Kidney tubule cell (primary cell): Measurements from ENCODE around the gene HOMER2.

Experiments
- DNase-seq: peaks from one replicate; pipeline ENCODE4 v3.0.0-alpha.2; 2018; ENCODE audit warnings: low spot score

Gene HOMER2

DNA sequence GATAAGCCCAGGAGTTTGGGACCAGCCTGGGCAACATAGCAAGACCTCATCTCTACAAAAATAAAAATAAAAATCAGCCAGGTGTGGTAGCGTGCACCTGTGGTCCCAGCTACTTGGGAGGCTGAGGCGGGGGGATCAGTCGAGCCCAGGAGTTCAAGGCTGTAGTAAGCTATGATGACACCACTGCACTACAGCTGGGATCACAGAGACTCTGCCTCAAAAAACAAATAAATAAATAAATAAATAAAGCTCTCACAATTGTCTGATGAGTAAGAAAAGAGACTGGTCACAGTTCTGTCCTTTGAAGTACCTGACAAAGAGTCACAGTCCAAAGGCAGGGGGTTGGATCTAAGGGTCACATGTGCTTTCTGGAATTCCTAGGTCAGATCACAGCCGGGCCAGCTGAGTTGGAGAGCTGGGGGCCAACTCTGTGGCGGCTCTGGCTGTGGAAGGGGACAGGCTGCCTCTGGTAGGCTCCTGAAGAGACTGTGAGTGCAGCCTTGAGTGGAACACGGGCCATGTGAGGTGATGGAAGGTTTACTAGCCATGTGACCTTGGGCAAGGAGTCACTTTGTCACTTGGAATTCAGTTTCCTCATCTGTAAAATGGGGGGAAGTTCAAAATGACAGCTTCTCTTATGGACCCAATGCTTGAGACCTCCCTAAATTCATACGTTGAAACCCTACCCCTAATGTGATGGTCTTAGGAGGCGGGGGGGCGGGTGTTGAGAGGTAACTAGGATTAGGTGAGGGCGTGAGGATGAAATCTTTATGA lies 95.9 kb downstream of the HOMER2 start:
- peak; percentile 43 for DNase-seq

DNA sequence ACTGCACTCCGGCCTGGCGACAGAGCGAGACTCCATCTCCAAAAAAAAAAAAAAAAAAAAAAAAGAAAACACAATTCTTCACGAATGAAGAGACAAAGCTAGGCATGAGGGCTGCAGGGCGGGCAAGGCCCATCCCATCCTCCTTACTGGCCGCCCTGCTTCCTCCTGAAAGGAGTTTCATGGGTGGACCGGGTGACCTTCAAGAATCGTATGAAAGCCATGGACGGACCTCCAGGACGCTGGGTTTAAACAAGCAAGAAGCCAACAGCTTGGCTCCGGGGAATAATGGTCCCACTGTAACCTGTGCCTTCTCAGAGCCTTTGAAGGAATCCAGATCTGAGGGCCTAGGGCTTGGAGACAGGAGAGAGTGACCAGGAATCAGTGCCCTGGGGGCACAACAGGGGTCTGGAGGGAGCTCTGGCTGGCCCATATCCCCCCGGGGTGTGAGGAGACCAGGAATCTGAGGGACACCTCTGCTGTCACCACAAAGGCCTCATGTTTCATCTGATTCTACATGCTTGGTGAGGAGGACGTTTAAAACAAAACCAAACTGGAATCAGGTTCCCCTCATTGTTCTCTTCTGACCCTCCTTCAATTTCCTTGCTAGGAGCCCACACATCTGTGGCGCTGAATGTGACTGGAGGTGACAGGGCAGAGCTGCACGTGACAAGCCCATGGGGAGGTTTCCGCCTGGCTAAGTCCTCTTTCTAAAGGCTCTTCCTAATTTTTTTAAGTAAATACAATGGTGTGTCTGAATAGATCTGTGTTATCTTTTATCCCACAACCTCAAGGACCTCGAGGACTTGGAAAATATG lies 97.0 kb downstream of the HOMER2 start:
- no peak for DNase-seq

DNA sequence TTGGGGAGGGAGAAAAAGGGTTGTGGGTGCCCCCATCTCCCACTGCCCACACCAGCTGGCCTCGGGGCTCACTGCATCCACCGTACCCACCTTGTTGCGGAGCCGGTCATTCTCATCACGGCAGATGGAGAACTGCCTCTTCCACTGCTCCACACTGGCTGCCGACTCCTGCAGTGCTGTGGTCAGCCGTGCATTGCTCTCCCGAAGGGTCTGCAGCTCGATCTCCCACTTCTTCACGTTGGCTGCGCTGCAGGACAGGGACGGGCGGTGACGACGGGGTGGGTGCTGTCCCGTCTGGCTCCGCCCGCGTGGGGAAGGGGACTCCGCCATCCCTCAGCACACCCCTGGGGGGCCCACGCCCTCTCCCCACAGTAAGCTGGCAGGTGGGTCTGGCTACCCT lies 98.0 kb downstream of the HOMER2 start:
- DNase-seq = no peak

DNA sequence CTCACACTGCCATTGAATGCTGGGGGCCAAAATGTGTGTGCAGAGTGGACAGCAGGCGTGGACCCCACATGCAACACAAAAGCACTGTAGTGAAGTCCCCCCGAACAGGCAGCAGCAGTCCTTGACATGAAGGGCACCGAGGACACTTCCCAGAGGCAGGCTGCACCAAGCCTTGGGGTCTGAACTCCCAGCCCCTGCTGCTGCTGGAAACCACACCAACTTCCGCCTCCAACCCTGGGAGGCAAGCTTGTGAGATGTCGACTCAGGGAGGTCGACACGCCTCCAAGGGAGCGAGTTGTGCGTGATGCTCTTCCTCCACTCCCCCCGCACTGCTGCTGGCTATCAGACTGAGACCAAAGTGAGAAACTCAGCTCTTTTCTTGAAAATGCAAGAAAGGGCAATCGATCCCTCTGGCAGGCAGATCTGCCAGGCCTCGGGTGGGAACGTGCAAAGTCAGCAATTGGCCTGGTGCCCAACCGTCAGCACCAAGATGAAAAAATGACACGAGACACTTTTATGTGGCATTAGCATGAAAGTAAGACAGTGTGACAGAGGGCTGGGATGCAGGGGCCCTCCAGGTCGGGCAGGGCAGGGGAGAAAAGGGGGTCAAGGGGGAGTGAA lies 99.5 kb downstream of the HOMER2 start:
- no peak for DNase-seq

DNA sequence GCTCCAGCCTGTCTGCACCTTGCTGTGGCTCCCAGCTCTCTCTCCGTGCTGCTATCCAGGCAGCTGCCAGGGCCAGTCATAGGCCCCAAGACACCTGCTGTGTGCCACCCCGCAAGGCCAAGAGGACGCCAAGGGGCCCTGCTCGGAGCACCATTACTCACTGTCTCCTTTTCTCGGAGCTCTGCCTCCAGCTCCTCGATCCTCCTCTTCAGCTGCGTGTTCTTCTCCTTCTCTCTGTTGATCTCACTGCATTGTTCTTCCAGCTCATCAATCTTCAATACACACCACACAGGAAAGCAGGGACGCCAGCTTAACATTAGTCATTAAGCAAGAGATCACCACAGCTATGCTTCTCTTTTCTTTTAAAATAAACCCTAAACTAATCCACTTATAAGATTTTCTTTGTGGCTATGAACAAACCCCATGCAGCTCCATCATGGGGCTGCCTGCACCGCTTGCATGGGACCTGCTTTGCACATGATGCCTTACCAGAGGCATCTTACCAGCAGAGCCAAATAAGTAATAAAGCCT lies 100.5 kb downstream of the HOMER2 start:
- no peak for DNase-seq

DNA sequence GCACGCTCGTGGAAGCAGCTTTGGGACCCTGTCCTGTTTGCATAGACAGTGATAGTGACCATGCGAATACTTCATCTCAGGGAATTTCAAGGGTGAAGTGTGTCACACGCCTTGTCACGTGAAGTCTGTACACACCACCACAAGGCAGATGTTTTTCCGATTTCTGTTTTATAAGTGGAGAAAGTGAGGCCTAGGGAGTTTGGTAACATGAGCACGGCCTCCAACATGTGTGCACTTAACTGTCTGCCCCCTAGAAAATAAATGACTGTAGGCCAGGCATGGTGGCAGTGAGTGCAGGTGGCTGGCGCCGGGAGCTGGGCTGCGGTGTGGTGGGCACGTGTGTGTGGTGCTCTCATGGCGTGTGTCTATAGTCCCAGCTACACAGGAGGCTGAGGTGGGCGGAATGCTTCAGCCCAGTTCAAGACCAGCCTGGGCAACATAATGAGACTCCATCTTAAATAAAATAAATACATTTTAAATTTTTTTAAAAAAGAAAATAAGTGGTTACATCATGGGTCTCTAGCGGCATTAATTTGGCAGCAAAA lies 101.1 kb downstream of the HOMER2 start:
- no peak for DNase-seq

DNA sequence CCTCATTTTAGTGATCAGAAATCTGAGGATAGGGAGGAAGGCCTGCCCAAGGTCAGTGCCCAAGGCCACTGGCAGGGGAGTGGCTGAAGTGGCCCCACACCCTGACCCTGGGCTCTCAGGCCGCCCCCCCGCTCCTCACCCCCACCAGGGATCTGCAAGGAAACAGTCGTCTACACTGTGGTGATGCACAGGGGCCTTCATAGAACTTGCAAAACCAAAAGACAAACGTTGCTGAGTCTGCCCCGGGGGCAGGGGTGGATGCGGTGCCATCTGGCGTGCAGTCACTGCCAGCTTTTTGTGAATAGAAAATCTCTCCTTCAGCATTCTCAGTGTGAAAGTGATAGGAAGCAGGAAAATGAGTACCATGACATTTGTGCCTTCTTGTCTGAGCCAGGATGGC lies 101.8 kb downstream of the HOMER2 start:
- DNase-seq = no peak

DNA sequence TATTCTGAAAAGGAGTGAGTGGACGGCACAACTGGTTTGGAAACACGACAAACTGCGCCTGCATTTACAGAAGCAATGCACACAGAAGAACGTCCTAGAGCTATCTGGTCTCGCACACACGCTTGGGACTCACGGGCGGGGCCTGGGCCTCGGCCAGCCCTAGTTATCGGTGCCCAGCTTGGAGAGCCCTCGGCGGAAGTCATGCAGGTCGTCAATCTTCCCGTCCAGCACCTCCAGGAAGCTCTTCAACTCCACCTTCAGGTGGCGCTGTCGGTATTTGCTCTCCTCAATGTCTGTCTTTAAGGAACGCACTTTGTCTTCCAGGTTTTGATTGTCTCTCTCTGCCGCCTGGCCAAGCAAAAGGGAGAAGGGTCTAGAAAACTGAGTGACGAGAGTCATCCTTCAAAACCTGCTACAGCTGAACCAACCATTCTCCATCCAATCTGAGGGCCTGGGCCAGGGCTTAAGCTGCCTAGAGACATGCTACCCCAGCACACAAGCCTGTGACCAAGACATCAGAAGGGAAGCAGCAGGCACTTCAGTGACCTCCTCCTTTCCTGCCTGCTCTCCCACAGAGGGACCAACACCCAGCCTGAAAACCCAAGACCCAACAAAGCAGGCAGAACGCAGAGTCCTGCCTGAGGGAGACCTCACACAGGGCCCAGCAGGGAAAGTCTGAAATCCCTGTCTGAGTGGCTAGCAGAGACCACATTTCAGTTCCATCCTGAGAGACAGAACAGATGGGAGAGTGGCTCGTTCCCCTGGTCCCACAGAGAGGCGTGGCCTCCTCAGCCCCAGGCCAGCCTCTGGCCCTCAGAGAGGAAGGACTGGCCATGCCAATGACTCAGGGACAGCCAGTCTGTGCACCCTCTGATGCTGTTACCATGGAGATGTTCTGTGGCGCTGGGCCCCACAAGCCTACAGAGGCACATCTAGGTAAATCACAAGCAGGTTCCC lies 102.7 kb downstream of the HOMER2 start:
- DNase-seq = peak; percentile 86

DNA sequence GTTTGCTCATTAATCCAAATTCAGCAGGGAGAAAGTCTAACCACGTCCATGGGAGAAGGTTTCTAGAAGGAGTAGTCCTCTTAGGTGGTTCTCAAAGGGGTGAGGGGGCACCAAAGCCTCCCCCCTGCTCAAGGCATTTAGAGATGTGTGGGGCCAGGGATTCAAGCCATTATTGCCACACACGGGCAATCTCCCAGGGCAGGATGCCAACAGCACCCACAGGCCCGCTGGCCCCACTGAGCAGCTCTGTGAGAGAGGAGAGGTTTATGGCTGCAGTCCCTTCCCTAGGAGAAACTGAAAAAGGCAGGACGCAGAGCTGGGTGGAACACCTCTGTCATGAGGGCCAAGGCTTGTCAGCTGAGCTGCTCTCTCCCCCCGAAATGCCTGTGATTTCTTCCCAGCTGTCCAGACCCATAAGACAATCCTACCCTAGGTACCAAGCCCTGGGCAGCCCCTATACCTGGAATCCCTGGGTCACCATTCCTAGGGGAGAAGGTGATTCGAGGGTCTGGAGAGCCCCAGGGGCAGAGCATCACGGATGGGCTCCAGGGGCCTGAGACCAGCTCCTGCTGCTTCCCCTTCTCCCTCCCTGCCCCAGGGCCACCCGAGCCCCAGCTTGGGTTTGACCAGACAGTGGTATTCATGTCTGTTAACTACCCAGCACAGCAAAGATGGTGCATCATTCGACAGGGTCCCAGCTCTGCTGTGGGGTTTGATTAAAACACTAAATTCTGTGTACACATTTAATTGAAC lies 104.1 kb downstream of the HOMER2 start:
- DNase-seq = no peak

DNA sequence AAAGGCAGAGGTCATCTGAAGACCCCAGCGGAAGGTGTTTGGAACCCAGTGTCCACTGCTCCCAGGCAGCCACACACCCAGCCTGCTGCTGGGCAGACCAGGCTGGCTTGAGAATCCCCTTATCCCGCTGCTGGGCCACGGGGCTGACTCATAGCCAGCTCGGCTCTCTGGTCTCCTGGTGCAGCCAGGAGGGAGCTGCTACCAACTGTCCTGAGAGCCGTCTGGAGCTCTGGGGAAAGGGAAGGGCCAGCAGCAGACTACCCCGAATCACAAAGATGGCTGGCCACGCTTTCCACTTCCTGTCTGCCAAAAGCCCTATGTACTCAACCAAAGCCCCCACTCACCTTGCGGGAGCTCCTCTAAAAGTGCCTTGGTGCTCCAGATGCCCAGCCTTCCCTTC lies 104.8 kb downstream of the HOMER2 start:
- DNase-seq = peak; percentile 36

DNA sequence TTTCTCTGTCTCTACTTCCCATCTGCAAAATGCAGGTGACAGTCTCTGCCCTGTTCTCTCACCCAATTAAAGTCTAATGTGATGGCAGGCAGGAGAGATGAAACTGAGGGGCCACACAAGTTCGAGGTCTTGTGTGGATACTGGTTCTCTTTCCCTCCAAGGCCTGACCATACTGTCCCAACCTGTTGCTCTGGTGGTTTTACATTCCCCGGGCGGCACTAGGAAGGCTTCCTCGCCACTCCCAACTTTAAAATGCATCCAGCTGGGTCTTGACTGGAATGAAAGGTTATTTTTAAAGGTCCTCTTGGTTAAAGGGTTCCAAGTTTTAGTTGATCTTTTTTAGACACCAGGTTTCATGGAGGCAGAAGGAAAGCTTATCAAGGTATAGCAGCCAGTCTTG lies 105.9 kb downstream of the HOMER2 start:
- no peak for DNase-seq

DNA sequence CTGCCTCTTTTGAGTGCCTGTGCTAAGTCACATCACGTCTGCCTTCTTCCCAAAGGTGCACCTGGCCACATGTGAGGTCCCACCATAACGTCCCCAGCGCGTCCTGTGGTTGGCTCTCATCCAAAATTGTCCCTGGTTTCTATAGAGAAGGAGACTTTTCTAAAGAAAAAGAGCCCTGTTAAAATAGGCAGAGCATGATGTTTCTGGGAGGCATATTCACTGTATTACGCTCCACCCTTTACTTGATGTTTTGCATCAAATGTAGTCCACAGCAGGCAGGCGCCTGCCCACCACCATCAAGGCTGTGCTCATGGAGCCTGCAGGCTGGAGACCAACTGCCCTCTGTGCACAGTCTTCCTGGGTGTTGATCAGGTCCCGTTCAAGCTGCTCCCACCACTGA lies 106.8 kb downstream of the HOMER2 start:
- no peak for DNase-seq

DNA sequence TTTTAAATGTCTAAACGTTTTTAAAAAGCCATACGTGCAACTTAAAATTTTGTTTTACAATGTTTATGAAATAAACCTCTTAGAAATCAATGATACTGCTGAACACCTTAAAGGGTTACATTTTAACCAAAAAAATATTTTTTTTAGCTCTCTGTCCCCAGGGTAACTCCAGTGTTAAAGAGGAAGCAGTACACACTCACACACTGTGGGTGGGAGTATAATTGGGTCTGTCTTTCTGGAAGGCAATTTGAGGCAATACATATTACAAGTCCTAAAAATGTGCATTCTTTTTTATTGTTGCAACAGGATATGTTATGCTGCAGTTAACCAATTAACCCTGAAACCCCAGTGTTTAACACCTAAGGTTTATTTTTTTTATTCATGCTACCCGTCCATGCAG lies 109.0 kb downstream of the HOMER2 start:
- no peak for DNase-seq

DNA sequence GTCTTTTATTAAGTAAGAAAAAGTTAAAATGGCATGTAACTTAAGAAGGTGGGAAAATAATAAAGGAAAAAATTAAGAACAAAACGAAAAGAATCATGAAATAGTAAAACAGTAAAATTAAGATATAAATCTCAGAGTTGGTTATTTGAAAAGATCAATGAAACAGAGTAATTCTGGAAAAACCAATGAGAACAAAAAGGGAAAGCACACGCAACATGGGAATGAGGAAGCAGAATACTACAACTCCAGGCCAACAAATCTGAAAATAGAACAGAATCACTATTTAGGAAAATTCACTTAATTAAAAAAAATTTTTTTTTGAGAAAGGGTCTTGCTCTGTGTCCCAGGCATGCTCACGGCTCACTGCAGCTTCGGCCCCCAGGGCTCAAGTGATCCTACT lies 112.4 kb downstream of the HOMER2 start:
- DNase-seq = no peak

DNA sequence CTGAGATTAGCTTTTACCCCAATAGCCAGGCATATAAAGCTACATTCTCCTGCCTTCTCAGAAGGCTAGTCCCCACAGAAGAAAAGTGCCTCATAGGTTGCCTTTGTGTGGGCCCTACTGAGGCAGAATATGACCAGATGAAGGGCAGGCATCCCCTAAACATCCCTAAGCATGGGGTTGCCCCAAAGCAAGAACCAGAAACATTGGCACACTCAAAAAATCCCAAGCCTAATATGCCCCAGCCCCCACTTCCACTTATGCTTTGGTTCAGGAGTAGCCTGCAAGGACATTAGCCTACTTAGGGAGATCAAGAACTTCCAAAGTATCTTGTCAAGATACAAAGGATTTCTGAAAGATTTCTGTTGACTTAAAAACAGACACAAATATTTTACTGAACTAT lies 113.4 kb downstream of the HOMER2 start:
- no peak for DNase-seq

DNA sequence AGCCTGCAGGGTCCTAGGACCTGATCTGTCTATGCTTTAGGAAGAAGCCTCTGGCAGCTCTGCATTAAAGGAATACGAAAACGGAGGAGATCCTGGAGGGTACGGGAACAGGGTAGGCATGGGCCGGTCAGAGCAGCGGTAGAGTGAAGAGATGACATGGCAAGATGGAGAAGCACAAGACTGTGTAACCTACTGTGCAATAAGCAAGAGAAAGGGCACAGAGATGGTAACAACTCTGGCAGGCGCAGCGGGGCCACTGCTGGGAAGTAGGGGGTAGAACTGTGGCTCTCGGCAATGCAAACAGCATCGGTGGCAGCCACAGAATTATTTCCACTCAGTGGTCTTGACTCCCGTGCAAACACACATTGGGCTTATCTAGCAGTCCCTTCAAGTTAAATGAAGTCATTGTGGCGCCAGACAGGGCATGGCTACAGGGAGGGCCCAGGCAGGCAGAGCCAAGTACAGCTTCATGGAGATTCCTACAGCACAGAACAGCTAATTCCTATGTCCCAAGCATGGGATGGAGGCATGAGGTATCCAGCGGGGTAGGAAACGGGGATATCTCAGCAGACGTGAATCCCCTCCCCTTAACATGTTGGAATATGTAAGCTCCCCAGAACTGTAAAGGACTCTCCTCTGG lies 114.3 kb downstream of the HOMER2 start:
- DNase-seq = no peak

DNA sequence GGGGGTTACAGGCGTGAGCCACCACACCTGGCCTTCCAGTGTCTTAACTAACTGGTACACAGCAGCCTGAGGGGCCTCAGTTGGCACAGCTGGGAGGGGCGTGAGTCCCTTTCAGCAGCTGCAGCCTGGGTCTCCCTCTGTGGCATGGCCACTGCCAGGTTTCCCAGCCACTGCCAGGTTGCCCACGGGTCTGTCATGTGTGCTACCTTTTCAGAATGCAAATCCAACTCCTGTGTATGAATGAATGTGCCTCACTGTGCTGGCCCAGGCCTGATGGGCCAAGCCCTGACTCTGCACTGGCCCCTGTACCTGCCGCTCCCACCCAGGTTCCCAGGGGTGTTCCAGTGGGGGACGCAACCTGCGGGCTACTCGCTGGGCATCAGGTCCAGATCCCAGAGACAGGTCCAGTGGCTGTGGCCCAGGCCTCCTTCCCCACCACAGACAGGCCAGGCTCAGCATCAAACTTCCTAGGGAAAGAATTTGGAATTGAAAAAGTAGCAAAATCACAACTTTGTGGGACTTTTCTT lies 117.1 kb downstream of the HOMER2 start:
- no peak for DNase-seq

DNA sequence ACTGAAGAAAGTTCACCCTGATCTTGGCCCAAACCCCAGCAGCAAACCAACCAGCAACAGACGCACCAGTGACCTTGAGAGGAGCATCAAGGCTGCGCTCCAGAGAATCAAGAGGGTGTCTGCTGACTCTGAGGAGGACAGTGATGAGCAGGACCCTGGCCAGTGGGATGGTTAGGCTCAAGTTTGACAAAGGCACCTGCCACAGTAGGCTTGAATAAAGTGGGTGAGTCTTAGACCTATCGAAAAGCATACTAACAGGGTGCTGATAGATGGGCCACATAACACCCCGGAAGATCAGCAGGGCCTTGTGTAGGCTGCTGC lies 119.2 kb downstream of the HOMER2 start:
- no peak for DNase-seq

DNA sequence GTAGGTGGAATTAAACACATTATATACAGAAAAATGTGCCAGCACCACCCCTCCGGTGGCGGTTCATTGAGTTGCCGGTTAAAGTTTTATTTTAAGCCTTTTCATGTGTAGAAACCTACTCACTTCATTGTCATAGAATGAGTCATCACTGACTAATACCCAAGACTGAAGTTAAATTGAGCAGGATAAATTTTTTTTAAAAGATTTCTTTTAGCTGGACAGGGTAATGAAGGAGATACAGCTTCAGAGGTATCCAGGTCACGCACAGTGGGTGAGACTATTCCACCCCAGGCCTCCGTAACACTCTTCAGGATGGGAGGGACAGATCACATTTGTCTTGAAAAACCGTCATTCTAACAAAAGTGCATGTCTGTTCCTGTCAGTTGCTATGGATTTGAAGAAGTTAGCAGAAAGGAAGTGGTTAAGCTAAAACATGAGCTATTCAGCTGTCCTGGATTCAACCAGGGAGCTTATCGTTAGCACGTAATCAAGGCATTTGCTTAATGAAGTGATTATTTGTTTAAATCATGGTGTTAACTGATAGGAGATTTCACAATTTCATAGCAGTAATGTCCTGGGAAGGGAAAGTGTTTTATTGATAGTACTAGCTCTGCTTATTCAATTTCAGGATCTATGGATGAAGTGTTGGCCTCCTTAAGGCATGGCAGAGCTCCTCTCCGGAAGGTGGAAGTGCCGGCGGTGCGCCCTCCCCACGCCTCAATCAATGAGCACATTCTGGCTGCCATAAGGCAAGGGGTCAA lies 119.7 kb downstream of the HOMER2 start:
- DNase-seq = peak; percentile 95
